HTERT RPE-1 (cell line): ENCODE measurements around the gene FHAD1.

Experiments
- in situ Hi-C: fragments of 300-500 bp; cut with MboI; formaldehyde crosslinking; loops from 4 replicates; pipeline ENCODE4 v1.14.3; 2020; ENCODE audit warnings: low sequenced_read_pairs

The FHAD1 gene

DNA sequence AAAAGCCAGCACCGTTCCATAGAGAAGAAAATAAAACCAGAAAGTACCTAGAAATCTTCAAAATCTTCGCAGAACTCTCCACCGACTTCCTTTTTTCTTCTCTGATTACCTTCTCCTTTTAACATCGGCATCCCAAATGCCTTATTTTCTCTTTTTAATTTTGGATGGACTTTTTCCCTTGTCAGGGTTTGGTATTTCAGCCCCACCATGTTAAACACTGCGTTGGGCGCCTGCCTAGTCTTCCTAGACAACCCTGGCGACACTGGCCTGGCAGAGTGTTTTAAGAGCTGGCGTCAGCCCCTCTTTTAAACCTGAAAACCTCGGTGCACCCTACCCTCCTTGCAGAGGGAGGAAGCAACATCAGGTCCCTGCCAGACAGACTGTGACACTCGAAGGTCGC, 96.7 kb downstream of the FHAD1 start:
- in situ Hi-C loops, result no loop called here

DNA sequence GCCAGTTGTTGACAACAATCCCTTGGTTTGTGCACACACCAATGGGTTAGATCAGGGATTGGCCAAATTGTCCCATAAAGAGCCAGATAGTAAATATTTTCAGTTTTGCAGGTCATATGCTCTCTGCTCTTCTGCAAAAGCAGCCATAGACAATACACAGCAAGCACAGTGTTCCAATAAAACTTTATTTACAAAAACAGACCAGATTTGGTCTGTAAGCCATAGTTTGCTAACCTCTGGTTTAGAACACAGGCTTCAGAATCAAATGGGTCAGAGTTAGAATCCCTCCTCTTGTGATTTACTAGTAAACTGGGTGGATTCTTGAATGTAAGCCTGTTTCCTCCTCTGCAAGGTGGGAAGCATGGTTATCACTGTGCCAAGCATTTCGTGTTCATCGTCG, 97.4 kb downstream of the FHAD1 start:
- in situ Hi-C loops, result no loop called here

- in situ Hi-C loops, result no loop called here
Measured at GRCh38 chr1:15344800-15345704, 98.0 kb downstream of the FHAD1 start.

DNA sequence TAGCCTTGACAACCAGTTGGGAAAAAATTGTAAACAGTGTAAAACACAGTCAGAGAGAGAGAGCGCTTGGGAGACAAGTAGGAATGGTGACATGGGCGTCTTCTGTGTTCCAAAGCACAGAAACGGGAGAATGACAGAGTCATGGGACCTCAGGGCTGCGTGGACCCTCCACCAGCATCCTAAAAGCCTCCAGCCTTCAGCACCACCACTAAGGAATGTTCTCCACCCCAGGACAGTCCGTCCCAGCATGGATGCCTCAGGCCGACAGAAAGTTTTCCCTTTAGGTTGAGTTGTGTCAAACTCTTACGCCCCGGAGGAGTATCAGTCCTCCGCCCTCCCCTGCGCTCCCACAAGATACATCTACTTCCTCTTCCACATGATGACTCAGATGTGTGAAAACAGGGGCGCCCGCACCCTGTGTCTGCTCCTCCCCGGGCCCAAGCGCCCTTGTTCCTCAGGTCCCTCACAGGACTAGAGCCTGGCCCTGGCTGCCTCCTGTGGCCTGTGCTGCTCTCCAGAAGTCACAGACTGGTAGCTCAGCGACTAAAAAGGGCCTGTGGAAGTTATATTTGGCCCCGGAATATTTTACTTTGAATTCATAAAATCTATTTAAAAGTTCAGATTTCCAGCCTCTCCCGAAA, 98.8 kb downstream of the FHAD1 start:
- in situ Hi-C loops, result no loop called here

- in situ Hi-C loops, result no loop called here
Measured at GRCh38 chr1:15346346-15347030, 99.5 kb downstream of the FHAD1 start.

GRCh38 chr1:15347182-15347581, 100.2 kb downstream of the FHAD1 start:
- in situ Hi-C loops, result no loop called here

DNA sequence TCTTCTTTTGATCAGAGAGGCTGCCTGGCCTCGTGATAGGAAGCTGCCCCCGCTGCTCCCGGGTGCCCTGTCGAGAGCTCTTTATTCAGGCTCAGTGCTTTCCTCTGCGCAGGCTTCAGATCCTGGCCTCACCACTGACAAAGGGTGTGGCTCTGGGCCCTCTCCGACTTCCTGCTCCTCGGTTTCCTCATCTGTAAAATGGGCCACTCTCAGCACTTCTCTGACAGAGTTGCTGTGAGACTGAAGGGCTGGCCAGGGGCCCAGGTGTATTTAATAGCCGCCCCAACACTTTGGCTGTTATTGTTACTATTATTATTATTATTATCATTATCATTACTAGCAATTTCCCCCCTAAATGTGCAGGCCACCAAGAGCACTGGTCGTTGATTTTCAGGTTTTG, 101.6 kb downstream of the FHAD1 start:
- in situ Hi-C loops, result no loop called here

DNA sequence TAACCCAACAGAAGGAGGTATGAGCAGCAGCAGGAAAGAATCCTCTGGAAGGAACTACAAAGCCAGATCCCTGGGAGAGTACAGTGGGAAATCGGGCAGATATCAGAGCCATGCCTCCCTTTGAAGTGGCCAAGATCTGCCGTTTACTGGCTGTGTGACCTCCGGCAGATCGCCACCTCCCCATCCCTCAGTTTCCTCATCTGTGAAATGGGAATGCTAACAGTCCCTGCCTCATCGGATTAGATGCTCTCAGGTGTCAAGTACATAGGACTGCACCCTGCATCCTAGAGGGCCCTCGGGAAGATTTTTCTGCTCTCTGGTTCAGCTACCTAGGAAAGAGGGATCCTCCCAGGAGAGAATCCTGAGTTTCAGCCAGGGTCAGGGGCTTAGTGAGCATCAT, 102.1 kb downstream of the FHAD1 start:
- in situ Hi-C loops, result no loop called here

DNA sequence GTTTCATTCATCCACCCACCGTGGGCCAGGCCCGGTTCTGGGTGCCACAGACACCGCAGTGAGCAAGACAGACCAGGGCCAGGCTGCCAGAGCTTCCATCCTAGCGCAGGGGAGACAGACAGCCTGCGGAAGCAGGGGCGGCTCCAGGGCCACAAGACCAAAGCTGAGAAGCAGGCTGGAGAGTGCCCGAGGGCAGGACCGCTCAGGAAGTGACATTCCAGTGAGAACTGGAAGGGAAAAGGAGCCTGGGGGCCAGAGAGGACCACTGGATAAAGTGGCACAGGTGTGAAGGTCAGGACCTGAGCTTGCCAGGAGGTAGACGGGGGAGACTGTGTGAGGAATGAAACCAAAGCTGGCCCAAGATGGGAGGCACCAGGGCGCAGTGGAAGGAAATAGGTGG, 103.1 kb downstream of the FHAD1 start:
- in situ Hi-C loops, result no loop called here

DNA sequence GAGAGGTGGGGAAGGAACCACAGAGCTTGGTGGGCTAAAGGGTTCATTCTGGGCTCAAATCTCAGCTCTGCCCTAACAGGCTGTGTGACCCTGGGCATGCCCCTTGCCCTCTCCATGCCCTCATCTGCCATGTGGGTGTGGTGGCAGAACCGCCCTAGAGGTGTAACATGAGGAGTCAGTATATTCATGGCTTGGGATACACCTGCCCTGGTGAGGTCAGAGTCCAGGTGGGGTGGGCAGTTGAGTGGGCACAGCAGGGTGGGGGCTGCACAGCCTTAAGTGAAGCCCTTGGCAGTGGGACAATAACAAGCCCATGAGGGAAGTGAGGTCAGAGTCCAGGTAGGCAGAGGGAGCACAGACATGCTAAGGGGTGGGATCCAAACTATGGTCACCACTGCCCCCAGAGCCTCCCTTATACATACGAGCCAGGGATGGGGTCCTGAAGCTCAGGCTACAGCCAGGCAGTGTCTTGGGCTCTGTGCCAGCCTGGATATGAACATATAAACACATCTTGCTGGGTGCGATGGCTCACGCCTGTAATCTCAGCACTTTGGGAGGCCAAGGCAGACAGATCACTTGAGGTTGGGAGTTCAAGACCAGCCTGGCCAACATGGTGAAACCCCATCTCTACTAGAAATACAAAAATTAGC, 103.7 kb downstream of the FHAD1 start:
- in situ Hi-C loops, result no loop called here

DNA sequence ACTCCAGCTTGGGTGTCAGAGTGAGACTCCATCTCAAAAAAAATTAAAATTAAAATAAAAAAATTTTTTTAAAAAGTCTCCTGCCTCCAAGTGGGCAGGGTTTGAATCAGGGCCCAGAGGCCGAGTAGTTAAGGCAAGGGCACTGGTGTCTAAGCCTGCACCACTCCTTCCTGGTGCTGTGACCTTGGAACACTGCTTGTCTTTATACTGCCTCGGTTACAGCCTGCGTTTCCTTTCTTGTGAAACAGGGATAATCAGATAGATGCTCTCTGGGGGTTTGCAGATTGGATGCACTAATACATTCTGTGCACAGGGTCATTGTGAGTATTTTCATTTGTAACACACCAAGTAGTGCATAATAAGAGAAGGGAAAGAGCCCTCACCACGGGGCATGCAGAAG, 104.3 kb downstream of the FHAD1 start:
- in situ Hi-C loops, result no loop called here

DNA sequence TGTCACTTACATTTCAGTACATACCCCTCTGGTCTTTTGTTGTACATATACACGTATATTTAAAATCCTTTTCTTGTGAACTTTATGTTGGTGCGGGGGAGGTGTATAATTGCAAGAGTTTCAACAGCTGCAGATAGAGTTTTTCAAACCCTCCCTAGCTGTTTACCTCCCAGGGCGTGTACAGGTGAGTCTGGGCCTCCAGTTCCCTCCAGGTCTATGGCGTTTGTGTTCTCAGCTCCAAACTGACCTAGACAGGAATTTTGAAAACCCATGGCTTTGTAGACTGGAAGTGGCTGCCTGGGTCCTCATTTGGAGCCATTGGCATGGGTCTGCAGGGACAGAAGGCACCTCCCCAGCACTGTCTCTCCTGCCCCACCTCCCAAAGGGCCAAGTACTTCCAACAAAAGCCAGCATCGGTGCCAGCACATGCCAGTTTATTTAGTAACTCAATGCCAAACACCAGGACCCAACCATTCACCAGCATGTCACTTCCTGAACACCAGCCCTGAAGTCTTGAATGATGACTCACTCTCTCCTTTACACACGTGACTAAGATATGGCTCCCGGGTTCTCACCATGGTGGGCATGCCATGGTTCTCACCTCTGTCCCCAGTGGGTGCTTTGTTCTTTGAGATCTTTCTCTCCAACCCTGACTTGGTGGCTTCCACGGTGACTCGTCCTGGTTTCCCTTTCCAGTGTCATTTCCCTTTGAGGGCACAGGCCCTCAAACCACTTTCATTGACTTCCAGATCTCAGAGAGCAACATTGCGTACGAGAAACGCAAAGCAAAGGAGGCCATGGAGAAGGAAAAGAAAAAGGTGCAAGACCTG, 105.3 kb downstream of the FHAD1 start:
- in situ Hi-C loops, result no loop called here

DNA sequence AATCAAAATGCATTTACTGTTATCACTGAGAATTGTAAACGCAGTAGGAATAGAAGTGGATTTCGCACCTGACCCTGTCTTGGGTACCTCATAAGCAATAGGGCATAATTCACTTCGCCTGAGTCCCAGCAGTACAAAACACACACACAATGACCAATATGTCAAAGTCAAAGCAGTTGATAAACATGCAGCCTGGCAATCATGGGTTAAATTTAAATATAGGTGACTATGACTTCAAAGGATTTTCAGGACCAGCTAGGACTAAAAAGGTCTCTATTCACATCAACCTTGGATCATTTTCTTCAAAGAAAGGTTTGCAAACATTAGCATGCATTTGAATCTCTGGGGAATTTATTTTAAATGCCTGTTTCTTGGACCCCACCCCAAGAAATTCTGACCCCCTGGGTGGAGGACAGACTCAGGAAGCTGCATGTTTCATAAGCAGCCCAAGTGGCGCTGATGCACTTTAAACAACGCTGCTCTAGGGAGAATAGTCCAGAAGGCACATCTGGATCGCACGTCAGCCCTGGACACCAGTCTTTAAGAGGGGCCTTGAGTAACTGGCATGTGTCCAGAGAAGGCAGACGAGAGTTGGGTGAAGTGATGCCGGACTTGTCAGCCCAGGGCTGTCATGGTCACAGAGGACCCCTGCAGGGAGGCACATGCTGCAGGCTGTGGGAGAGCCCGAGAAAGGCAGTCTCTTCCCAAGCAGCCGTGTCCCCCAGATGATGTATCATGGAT, 107.0 kb downstream of the FHAD1 start:
- in situ Hi-C loops, result no loop called here

DNA sequence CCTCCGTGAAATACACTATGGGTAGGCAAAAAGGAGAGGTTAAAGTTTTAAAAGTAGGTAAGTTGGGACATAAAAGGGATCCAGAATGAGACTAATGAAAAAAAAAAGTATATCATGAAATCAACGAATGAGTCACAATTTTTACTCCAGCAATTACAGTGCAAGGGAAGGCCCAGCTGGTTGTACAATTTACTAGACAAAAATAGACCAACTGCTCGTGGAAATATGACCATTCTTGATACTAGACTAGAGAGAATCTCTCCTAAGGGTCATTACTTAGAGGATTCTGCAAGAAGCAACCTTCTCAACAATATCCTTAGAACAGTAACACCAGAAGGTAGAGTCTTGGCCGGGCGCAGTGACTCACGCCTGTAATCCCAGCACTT, 107.5 kb downstream of the FHAD1 start:
- in situ Hi-C loops, result no loop called here

- in situ Hi-C loops, result no loop called here
Measured at GRCh38 chr1:15355968-15356625, 109.1 kb downstream of the FHAD1 start.

DNA sequence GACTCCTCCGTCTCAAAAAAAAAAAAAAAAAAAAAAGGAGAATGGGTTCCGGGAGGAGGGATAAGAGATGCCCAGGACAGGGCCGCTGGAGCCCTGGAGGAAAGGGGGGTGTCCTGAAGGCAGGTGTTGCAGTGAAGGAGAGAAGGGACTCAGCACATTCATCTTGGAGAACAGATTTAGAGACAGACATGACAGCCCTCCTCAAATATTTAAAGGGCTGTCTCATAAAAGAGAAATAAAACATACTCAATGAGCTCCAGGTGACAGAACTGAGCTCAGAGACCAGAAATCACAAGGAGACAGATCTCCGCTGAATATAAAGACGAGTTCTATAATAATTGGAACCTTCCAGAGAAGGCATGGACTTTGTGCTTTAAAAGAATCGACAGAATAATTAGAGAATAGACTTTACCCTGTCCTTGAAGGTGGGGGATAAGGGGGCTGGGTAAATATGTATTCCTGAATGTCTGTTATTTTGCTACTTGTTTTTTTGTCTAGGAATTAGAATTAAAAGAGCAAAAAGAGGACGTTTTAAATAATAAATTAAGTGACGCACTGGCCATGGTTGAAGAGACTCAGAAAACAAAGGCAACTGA, 110.7 kb downstream of the FHAD1 start:
- in situ Hi-C loops, result no loop called here

DNA sequence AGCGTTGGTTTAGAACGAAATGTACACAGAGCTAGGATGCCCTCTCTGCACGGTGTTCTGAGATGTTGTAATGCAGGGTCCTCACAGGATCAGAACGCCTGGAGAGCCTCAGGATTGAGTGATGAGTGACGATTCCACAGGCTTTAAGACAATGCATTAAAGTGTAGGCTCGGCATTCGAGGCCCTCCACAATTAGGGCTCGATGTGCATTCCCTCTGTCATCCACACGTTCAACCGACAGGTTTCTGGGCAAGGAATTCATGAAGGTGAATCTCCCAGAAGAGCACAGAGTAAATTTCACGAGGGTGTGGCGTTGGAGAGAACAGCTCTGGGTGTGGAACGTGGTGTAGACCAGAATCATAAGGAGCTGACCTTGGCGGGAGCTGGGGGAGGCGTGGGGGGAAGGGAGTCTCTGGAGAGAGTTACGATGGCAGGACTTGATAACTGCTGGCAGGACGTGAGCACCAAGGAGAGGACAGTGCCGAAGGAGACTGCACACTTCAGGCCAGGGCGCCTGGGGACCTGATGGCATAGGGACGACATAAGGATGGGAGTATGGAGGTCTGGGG, 111.6 kb downstream of the FHAD1 start:
- in situ Hi-C loops, result no loop called here

GRCh38 chr1:15360700-15361099, 113.7 kb downstream of the FHAD1 start:
- in situ Hi-C loops, result no loop called here
